Natural killer cell (primary cell): Measurements from ENCODE around the gene KCNH3. TPM values are rescaled to one million over a fixed set of nuclear protein-coding genes. Genes with fewer than 3 reads are reported as not detected.

Experiments
- ATAC-seq, 3 donors: fragments of 150-1000 bp in 2 of 3; fragments of 200-7000 bp in 1 of 3; cut with Tn5 transposase; 1 replicate in 1 of 3; 2 replicates in 2 of 3; pipeline ENCODE4 v1.10.0; 2021; ENCODE audit warnings: mild to moderate bottlenecking in 2 of 3, moderate library complexity in 2 of 3
- DNase-seq, 2 donors: peaks; one replicate each; pipeline versions ENCODE4 v3.0.0 to v3.0.0-alpha.2; 2013 to 2021; ENCODE audit warnings: mixed read lengths in 1 of 2
- H3K27ac ChIP-seq: one replicate; pipeline ENCODE4 v1.5.1; 2013; ENCODE audit warnings: mild to moderate bottlenecking, low read length
- H3K27me3 ChIP-seq: one replicate; pipeline ENCODE4 v1.6.1; 2013; ENCODE audit warnings: low read length; ENCODE audit not compliant: control insufficient read depth, insufficient read depth
- H3K36me3 ChIP-seq: one replicate; pipeline ENCODE4 v1.6.1; 2013; ENCODE audit warnings: low read length; ENCODE audit not compliant: control insufficient read depth, insufficient read depth
- H3K4me1 ChIP-seq: one replicate; pipeline ENCODE4 v1.6.1; 2013; ENCODE audit warnings: low read length; ENCODE audit not compliant: control insufficient read depth, insufficient read depth
- H3K4me3 ChIP-seq: one replicate; pipeline ENCODE4 v1.5.1; 2013; ENCODE audit warnings: low read length
- H3K9me3 ChIP-seq: one replicate; pipeline ENCODE4 v1.6.1; 2013; ENCODE audit warnings: low read length; ENCODE audit not compliant: control insufficient read depth, insufficient read depth
- H3K27ac Mint-ChIP-seq, 2 donors: one replicate each; pipeline ENCODE4 v1.8.0; 2022; ENCODE audit warnings: mild to moderate bottlenecking in 2 of 2, mixed read lengths in 2 of 2, moderate library complexity in 1 of 2
- H3K27me3 Mint-ChIP-seq, 2 donors: one replicate each; pipeline ENCODE4 v1.8.0; 2022; ENCODE audit warnings: low read depth in 2 of 2, mixed read lengths in 2 of 2
- H3K36me3 Mint-ChIP-seq: one replicate; pipeline ENCODE4 v1.8.0; 2022; ENCODE audit warnings: mixed read lengths
- H3K4me1 Mint-ChIP-seq, 2 donors: one replicate each; pipeline ENCODE4 v1.8.0; 2022; ENCODE audit warnings: mixed read lengths in 2 of 2
- H3K4me3 Mint-ChIP-seq: one replicate; pipeline ENCODE4 v1.8.0; 2022; ENCODE audit warnings: mild to moderate bottlenecking, moderate library complexity, mixed read lengths
- H3K9me3 Mint-ChIP-seq, 2 donors: one replicate each; pipeline ENCODE4 v1.8.0; 2022; ENCODE audit warnings: mixed read lengths in 2 of 2
- CTCF ChIP-seq: fragments of 200-600 bp; IDR thresholded peaks from one replicate; pipeline ENCODE4 v1.8.0; 2022; ENCODE audit warnings: antibody characterized with exemption
- WGBS: methylation state at CpG from one replicate; pipeline ENCODE4 v1.1.7; 2013; ENCODE audit warnings: missing lambda C conversion rate; ENCODE audit not compliant: insufficient coverage; 5-methylcytosine and 5-hydroxymethylcytosine counted together
- intact Hi-C: fragments of 100-400 bp; cut with micrococcal nuclease; formaldehyde crosslinking; loops from one replicate; pipeline ENCODE4 v1.14.2; 2022
- total RNA-seq, 4 donors: library from RNA; stranded (reverse); fragments of 120-200 nt in 1 of 4; gene quantifications; one replicate each; pipeline versions ENCODE4 v1.2.3 to v1.2.4, GENCODE V29; 2013 to 2022

Gene KCNH3, protein sequence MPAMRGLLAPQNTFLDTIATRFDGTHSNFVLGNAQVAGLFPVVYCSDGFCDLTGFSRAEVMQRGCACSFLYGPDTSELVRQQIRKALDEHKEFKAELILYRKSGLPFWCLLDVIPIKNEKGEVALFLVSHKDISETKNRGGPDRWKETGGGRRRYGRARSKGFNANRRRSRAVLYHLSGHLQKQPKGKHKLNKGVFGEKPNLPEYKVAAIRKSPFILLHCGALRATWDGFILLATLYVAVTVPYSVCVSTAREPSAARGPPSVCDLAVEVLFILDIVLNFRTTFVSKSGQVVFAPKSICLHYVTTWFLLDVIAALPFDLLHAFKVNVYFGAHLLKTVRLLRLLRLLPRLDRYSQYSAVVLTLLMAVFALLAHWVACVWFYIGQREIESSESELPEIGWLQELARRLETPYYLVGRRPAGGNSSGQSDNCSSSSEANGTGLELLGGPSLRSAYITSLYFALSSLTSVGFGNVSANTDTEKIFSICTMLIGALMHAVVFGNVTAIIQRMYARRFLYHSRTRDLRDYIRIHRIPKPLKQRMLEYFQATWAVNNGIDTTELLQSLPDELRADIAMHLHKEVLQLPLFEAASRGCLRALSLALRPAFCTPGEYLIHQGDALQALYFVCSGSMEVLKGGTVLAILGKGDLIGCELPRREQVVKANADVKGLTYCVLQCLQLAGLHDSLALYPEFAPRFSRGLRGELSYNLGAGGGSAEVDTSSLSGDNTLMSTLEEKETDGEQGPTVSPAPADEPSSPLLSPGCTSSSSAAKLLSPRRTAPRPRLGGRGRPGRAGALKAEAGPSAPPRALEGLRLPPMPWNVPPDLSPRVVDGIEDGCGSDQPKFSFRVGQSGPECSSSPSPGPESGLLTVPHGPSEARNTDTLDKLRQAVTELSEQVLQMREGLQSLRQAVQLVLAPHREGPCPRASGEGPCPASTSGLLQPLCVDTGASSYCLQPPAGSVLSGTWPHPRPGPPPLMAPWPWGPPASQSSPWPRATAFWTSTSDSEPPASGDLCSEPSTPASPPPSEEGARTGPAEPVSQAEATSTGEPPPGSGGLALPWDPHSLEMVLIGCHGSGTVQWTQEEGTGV
- total RNA-seq: 1 to 10 TPM; 1.2 to 1.7 (median 1.6) TPM
- 0.29 TPM for total RNA-seq (2013)

GRCh38 chr12:49538510-49539403 is at the start of gene KCNH3:
KCNH3 (plus strand) TSS chr12:49539030; CDS start chr12:49539417, 387 bp downstream.
- Histone ChIP-seq H3K4me3 (peak within 1 kb of the TSS; percentile 25), H3K27ac (no peak within 1 kb of the TSS), H3K27me3 (peaks cover 24% of the 10 kb centered on the region), H3K36me3 (no peaks in the 10 kb centered on the region), H3K9me3 (no peaks in the 10 kb centered on the region), H3K4me1 (peaks cover 20% of the 10 kb centered on the region)
- ATAC-seq (peak; percentile 86 to 89 (median 89)), DNase-seq (peak; percentile 68 to 95)
- no peaks in the 10 kb centered on the region for H3K9me3 Mint-ChIP-seq
- peak within 1 kb of the TSS; percentile 71 for H3K4me3 Mint-ChIP-seq
- H3K4me1 Mint-ChIP-seq: peaks cover 0 to 15% of the 10 kb centered on the region in 2 donors
- H3K27ac Mint-ChIP-seq: peak within 1 kb of the TSS in 1 of 2 donors; percentile 44
- 2% methylated on average over 101 of the region's 107 CpGs for WGBS
- peaks cover 18 to 31% of the 10 kb centered on the region in 2 donors for H3K27me3 Mint-ChIP-seq
- no peaks in the 10 kb centered on the region for H3K36me3 Mint-ChIP-seq
- TF ChIP-seq CTCF: no peak
- intact Hi-C loops: no loop called here

GRCh38 chr12:49489154-49489553 is 49.7 kb upstream of the KCNH3 start:
- Mint-ChIP-seq H3K4me3 (no peak overlapping the region), H3K27ac (no peak overlapping the region), H3K9me3 (no peaks in the 10 kb centered on the region), H3K4me1 (no peaks in the 10 kb centered on the region), H3K36me3 (no peaks in the 10 kb centered on the region), H3K27me3 (no peaks in the 10 kb centered on the region)
- no peaks in the 10 kb centered on the region for H3K9me3 ChIP-seq
- intact Hi-C loops: no loop called here
- H3K27me3 ChIP-seq: no peaks in the 10 kb centered on the region
- H3K4me1 ChIP-seq: no peaks in the 10 kb centered on the region
- H3K36me3 ChIP-seq: no peaks in the 10 kb centered on the region
- H3K27ac ChIP-seq: no peak overlapping the region
- no peak for TF ChIP-seq CTCF
- DNase-seq (no peak), ATAC-seq (no peak)
- WGBS: 100% methylated on average over 2 of the region's 3 CpGs
- no peak overlapping the region for H3K4me3 ChIP-seq

- Mint-ChIP-seq H3K27me3 (no peaks in the 10 kb centered on the region), H3K9me3 (no peaks in the 10 kb centered on the region), H3K27ac (no peak overlapping the region), H3K36me3 (no peaks in the 10 kb centered on the region), H3K4me3 (no peak overlapping the region), H3K4me1 (no peaks in the 10 kb centered on the region)
- no peaks in the 10 kb centered on the region for H3K27me3 ChIP-seq
- intact Hi-C loops: no loop called here
- H3K9me3 ChIP-seq: no peaks in the 10 kb centered on the region
- no peak for TF ChIP-seq CTCF
- H3K4me1 ChIP-seq: no peaks in the 10 kb centered on the region
- no peak overlapping the region for H3K27ac ChIP-seq
- no peak for DNase-seq
- 92% methylated on average over 4 of the region's 4 CpGs for WGBS
- H3K36me3 ChIP-seq: no peaks in the 10 kb centered on the region
- no peak for ATAC-seq
- no peak overlapping the region for H3K4me3 ChIP-seq
These were observed 49.1 kb upstream of the KCNH3 start for GRCh38 chr12:49489720-49490119.
